HCT116 (cell line): Measurements from ENCODE around the gene DPP6. TPM values are rescaled to one million over a fixed set of nuclear protein-coding genes. Genes with fewer than 3 reads are reported as not detected.

Source experiments
- ATAC-seq: fragments of 200-7000 bp; cut with Tn5 transposase; 2 replicates; pipeline ENCODE4 v1.9.1; 2020; ENCODE audit warnings: mild to moderate bottlenecking, moderate library complexity
- BruUV-seq: library from RNA; stranded (reverse); fragments of 400-500 nt; replicated peaks from 2 replicates; lab custom pipeline; 2021; lab: Mats Ljungman, UMichigan
- CTCF ChIA-PET: fragments of 300-600 bp; sonication (Branson Sonifier 250); formaldehyde crosslinking; loops from one replicate; lab custom pipeline; 2021; ENCODE audit warnings: antibody characterized with exemption; lab: Charles Lee
- POLR2A ChIA-PET: fragments of 300-600, 350-600 bp; sonication (Branson Sonifier 250); formaldehyde crosslinking; loops from one replicate; lab custom pipeline; 2021; ENCODE audit warnings: antibody characterized with exemption; lab: Charles Lee
- RAD21 ChIA-PET, 2 experiments: fragments of 300-600 bp; sonication (Branson Sonifier 250); formaldehyde crosslinking; loops; one replicate each; lab custom pipeline; 2023; ENCODE audit warnings: low total read pairs in 2 of 2; ENCODE audit not compliant: uncharacterized antibody in 2 of 2, unreplicated experiment in 2 of 2, low non-redundant PET in 1 of 2; lab: Charles Lee
- DNase-seq: peaks from one replicate; pipeline ENCODE4 v3.0.0-alpha.2; 2010; ENCODE audit warnings: low read depth, low spot score
- H2AFZ ChIP-seq: fragments of 200-600 bp; shearing (Covaris generic), sonication (generic); 2 replicates; pipeline ENCODE4 v1.6.1; 2017; ENCODE audit warnings: low read depth, mixed run types, mixed read lengths, antibody characterized with exemption, low read length; ENCODE audit not compliant: poor library complexity, severe bottlenecking
- H3K27ac ChIP-seq: 2 replicates; pipeline ENCODE4 v1.5.1; 2012; ENCODE audit warnings: low read depth, low read length
- H3K27me3 ChIP-seq: fragments of 200-600 bp; sonication (generic); 2 replicates; pipeline ENCODE4 v1.6.1; 2016; ENCODE audit warnings: mixed run types, low read length, mixed read lengths; ENCODE audit not compliant: insufficient read depth
- H3K36me3 ChIP-seq, 2 experiments: fragments of 200-500 bp in 1 of 2; fragments of 200-600 bp in 1 of 2; sonication (Bioruptor generic) in 1 of 2; sonication (generic) in 1 of 2; 2 replicates each; pipeline versions ENCODE4 v1.5.1 to v1.6.1; 2014 to 2016; ENCODE audit warnings: low read length in 2 of 2, inconsistent platforms in 1 of 2, mixed read lengths in 1 of 2, mixed run types in 1 of 2; ENCODE audit not compliant: insufficient read depth in 2 of 2, control insufficient read depth in 1 of 2
- H3K4me1 ChIP-seq, 2 experiments: fragments of 200-600 bp in 1 of 2; sonication (generic) in 1 of 2; 2 replicates each; pipeline versions ENCODE4 v1.5.1 to v1.6.1; 2012 to 2017; ENCODE audit warnings: low read length in 2 of 2, inconsistent platforms in 1 of 2, mild to moderate bottlenecking in 1 of 2, mixed read lengths in 1 of 2, mixed run types in 1 of 2, moderate library complexity in 1 of 2; ENCODE audit not compliant: insufficient read depth in 2 of 2, control insufficient read depth in 1 of 2
- H3K4me2 ChIP-seq: fragments of 200-600 bp; sonication (generic); 2 replicates; pipeline ENCODE4 v1.6.1; 2017; ENCODE audit warnings: mixed run types, low read length, mixed read lengths
- H3K4me3 ChIP-seq, 2 experiments: fragments of 200-600 bp in 1 of 2; sonication (generic) in 1 of 2; replicated peaks in 1 of 2; 2 replicates each; pipeline ENCODE4 v1.5.1; 2011 to 2016; ENCODE audit warnings: low read length in 2 of 2, control low read depth in 1 of 2, low read depth in 1 of 2, mild to moderate bottlenecking in 1 of 2, mixed read lengths in 1 of 2, mixed run types in 1 of 2
- H3K79me2 ChIP-seq: fragments of 200-600 bp; sonication (generic); 2 replicates; pipeline ENCODE4 v1.6.1; 2017; ENCODE audit warnings: mild to moderate bottlenecking, mixed run types, low read length, moderate library complexity, mixed read lengths; ENCODE audit not compliant: insufficient read depth
- H3K9ac ChIP-seq: fragments of 200-600 bp; sonication (generic); 2 replicates; pipeline ENCODE4 v1.6.1; 2016; ENCODE audit warnings: low read length, mixed read lengths
- H3K9me2 ChIP-seq: fragments of 200-600 bp; sonication (generic), shearing (Covaris generic); 2 replicates; pipeline ENCODE4 v1.6.1; 2017; ENCODE audit warnings: mixed run types, mild to moderate bottlenecking, moderate library complexity; ENCODE audit not compliant: insufficient read depth
- H3K9me3 ChIP-seq, 2 experiments: fragments of 200-500 bp in 1 of 2; fragments of 200-600 bp in 1 of 2; sonication (Bioruptor generic) in 1 of 2; sonication (generic) in 1 of 2; 2 replicates each; pipeline ENCODE4 v1.6.1; 2014 to 2017; ENCODE audit warnings: low read length in 2 of 2, mixed read lengths in 2 of 2, inconsistent platforms in 1 of 2, low read depth in 1 of 2, mild to moderate bottlenecking in 1 of 2, mixed run types in 1 of 2, moderate library complexity in 1 of 2; ENCODE audit not compliant: control insufficient read depth in 1 of 2, insufficient read depth in 1 of 2
- H4K20me1 ChIP-seq: fragments of 200-600 bp; sonication (generic), shearing (Covaris generic); 2 replicates; pipeline ENCODE4 v1.6.1; 2017; ENCODE audit warnings: mixed run types, mild to moderate bottlenecking, moderate library complexity; ENCODE audit not compliant: insufficient read depth
- POLR2AphosphoS5 ChIP-seq: IDR thresholded peaks from 2 replicates; pipeline ENCODE4 v1.6.1; 2011; ENCODE audit warnings: mild to moderate bottlenecking, low read depth, low read length, moderate library complexity
- SRF ChIP-seq: IDR thresholded peaks from 2 replicates; pipeline ENCODE4 v1.6.1; 2012; ENCODE audit warnings: low read depth
- ZBTB33 ChIP-seq: IDR thresholded peaks from 2 replicates; pipeline ENCODE4 v1.6.1; 2011; ENCODE audit warnings: mild to moderate bottlenecking, low read length, moderate library complexity; ENCODE audit not compliant: insufficient replicate concordance; ENCODE audit errors: extremely low read depth
- intact Hi-C: fragments of 100-400 bp; cut with micrococcal nuclease; formaldehyde crosslinking; loops from 2 replicates; pipeline ENCODE4 v1.10.0; 2022
- total RNA-seq: library from RNA; stranded (reverse); gene quantifications from one replicate; pipeline ENCODE4 v1.2.1, GENCODE V29; 2021; ENCODE audit not compliant: unreplicated experiment

Gene DPP6
- total RNA-seq, 1 experiment from 2014 or later, result not detected

DNA sequence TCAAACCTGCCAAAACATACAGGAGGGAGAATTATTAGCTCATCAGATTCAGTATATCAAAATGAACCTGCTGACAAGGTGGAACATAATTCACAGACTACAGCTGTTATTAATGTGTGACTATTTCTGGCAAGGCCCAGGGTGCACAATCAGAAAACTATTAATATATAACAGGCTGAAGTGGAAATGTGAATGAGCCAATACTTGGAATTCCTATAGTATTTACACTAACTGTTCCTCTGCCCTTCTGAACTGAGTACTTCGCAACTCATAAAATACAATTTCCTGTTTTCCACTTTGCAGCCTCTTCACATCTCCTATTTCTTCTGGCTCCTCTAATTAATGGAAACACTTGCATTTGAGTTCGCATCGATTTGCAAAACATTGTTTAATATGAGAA lies 330.8 kb downstream of the DPP6 start:
- no peaks in the 10 kb centered on the region for H3K4me1 ChIP-seq

GRCh38 chr7:154385214-154385613 lies 333.0 kb downstream of the DPP6 start:
- no peak for DNase-seq
- intact Hi-C loops, result no loop called here
- Histone ChIP-seq H3K36me3 (no peaks in the 10 kb centered on the region), H3K27me3 (no peaks in the 10 kb centered on the region), H3K4me1 (no peaks in the 10 kb centered on the region), H3K4me3 (no peak overlapping the region), H3K27ac (no peak overlapping the region), H3K9me3 (peaks cover 0 to 22% of the 10 kb centered on the region in 2 experiments; a peak in 2 of 4 replicates), H3K9me2 (no peaks in the 10 kb centered on the region), H3K4me2 (no peak overlapping the region), H4K20me1 (no peaks in the 10 kb centered on the region), H3K9ac (no peak overlapping the region), H2AFZ (no peak overlapping the region), H3K79me2 (no peaks in the 10 kb centered on the region)
- ATAC-seq, result no peak
- ChIA-PET CTCF (no interaction called here), RAD21 (no interaction called here), POLR2A (no interaction called here)
- TF ChIP-seq SRF, result no peak
- BruUV-seq, result no TSS peak

More for the DNA sequence above, 330.8 kb downstream of the DPP6 start:
- POLR2A ChIA-PET, result no interaction called here
- RAD21 ChIA-PET, result no interaction called here
- Histone ChIP-seq H3K4me3 (no peak overlapping the region), H3K36me3 (no peaks in the 10 kb centered on the region)
- intact Hi-C loops, result no loop called here
- TF ChIP-seq ZBTB33 (no peak), POLR2AphosphoS5 (no peak)
- TF ChIP-seq, all 23 proteins: peak for 0
- ATAC-seq, result no peak
- Histone ChIP-seq H3K9me2 (no peaks in the 10 kb centered on the region), H4K20me1 (no peaks in the 10 kb centered on the region), H3K9me3 (peaks cover 0 to 22% of the 10 kb centered on the region in 2 experiments; a peak in 2 of 4 replicates), H2AFZ (no peak overlapping the region), H3K27ac (no peak overlapping the region), H3K79me2 (no peaks in the 10 kb centered on the region), H3K27me3 (no peaks in the 10 kb centered on the region), H3K9ac (no peak overlapping the region), H3K4me2 (no peak overlapping the region)
- no peak for DNase-seq
- CTCF ChIA-PET, result no interaction called here
- no TSS peak for BruUV-seq
